AG04450 (cell line): Measurements from ENCODE around the gene HK2. TPM values are rescaled to one million over a fixed set of nuclear protein-coding genes. Genes with fewer than 3 reads are reported as not detected.

Experiments
- CTCF ChIA-PET: fragments of 300-600, 350-600 bp; formaldehyde crosslinking; extraction: SDS; loops from one replicate; lab custom pipeline; 2022; ENCODE audit warnings: antibody characterized with exemption, inconsistent platforms; lab: Charles Lee
- POLR2A ChIA-PET: fragments of 350-600 bp; formaldehyde crosslinking; extraction: SDS; loops from one replicate; lab custom pipeline; 2021; ENCODE audit warnings: antibody characterized with exemption, inconsistent platforms; lab: Yijun Ruan, JAX
- DNase-seq: peaks from one replicate; pipeline ENCODE4 v3.0.0-alpha.2; 2011; ENCODE audit warnings: low read depth, low spot score
- H3K27ac ChIP-seq: one replicate; pipeline ENCODE4 v1.5.1; 2012; ENCODE audit warnings: low read depth, low read length, control low read depth
- H3K27me3 ChIP-seq: one replicate; pipeline ENCODE4 v1.6.0; 2012; ENCODE audit warnings: low read length; ENCODE audit not compliant: control insufficient read depth, insufficient read depth
- H3K4me3 ChIP-seq: 2 replicates; pipeline ENCODE4 v1.5.1; 2011; ENCODE audit warnings: mild to moderate bottlenecking, low read depth, low read length, control low read depth
- H3K9me3 ChIP-seq: 2 replicates; pipeline ENCODE4 v1.5.1; 2012; ENCODE audit warnings: low read length; ENCODE audit not compliant: control insufficient read depth, insufficient read depth
- polyA plus RNA-seq: library from polyadenylated mRNA; depleted of rRNA; stranded (reverse); fragments of >200 nt; gene quantifications from 2 replicates; pipeline ENCODE4 v1.2.3, GENCODE V29; 2011
- TF ChIP-seq, protein P1 (sequence below): IDR thresholded peaks from 2 replicates; pipeline ENCODE4 v1.5.1; 2011; ENCODE audit warnings: low read depth, low read length, control low read depth, inconsistent platforms

Gene HK2
- polyA plus RNA-seq, 1 experiment = 12.5 TPM

DNA sequence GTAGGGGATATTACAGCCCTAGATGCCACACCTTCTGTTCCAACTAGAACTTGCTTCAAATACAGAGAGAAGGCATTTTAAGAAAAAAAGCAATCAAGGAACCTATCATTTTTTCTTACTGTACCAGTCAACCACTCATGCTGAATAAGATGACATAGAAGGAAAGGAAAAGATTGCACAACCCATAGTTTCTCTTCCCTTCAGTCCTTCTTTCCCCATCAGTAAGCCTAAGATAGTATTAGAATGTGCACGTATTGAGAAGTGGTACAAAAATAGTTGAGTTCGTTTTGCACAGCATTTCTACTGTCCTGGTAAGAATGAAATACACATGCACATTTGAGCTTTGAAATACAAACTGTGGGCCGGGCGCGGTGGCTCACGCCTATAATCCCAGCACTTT is 27.0 kb upstream of the HK2 start:
- TF ChIP-seq, protein P1, sequence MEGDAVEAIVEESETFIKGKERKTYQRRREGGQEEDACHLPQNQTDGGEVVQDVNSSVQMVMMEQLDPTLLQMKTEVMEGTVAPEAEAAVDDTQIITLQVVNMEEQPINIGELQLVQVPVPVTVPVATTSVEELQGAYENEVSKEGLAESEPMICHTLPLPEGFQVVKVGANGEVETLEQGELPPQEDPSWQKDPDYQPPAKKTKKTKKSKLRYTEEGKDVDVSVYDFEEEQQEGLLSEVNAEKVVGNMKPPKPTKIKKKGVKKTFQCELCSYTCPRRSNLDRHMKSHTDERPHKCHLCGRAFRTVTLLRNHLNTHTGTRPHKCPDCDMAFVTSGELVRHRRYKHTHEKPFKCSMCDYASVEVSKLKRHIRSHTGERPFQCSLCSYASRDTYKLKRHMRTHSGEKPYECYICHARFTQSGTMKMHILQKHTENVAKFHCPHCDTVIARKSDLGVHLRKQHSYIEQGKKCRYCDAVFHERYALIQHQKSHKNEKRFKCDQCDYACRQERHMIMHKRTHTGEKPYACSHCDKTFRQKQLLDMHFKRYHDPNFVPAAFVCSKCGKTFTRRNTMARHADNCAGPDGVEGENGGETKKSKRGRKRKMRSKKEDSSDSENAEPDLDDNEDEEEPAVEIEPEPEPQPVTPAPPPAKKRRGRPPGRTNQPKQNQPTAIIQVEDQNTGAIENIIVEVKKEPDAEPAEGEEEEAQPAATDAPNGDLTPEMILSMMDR = no peak
- DNase-seq = no peak
- H3K27ac ChIP-seq = no peak overlapping the region
- ChIA-PET POLR2A (no interaction called here), CTCF (no interaction called here)
- H3K27me3 ChIP-seq = peaks cover 18% of the 10 kb centered on the region
- no peaks in the 10 kb centered on the region; the same call in 1 of the 2 replicates for H3K9me3 ChIP-seq
- no peak overlapping the region for H3K4me3 ChIP-seq

DNA sequence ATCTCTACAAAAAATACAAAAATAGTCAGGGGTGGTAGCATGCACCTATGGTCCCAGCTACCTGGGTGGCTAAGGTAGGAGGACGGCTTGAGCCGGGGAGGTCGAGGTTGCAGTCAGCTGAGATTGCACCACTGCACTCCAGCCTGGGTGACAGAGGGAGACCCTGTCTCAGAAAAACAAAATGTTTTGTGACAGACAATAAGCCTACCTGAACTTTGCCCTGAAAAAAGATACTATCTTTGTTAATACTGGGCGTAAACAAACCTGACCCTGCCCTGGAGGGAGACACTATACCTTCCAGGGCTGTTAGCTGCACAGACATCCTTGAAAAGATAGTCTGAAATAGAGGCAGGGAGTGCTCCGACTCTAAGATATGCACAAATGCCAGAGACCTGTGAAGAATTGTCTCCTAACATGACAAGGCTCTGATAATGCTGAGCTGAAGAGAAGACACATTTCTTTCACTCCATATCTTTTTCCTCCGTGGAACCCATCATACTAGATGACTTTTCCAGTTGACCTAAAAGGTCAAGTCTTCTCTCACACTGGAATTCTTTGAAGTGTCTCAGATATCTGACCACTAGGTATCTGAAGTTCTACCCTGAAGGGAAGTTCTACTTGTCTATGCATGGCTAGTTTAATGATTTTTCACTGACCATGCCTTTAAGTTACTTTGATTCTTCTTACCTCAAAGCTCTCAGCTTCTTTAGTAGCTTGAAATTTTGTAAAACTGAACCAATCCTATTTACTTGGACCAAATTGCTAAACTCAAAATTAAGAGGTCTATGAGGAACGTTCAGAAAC is 20.9 kb upstream of the HK2 start:
- TF ChIP-seq, protein P1 = no peak
- POLR2A ChIA-PET = no interaction called here
- no peak for DNase-seq
- no peaks in the 10 kb centered on the region for H3K9me3 ChIP-seq
- CTCF ChIA-PET = no interaction called here
- H3K27ac ChIP-seq = no peak overlapping the region
- H3K27me3 ChIP-seq = peaks cover 16% of the 10 kb centered on the region
- H3K4me3 ChIP-seq = no peak overlapping the region

DNA sequence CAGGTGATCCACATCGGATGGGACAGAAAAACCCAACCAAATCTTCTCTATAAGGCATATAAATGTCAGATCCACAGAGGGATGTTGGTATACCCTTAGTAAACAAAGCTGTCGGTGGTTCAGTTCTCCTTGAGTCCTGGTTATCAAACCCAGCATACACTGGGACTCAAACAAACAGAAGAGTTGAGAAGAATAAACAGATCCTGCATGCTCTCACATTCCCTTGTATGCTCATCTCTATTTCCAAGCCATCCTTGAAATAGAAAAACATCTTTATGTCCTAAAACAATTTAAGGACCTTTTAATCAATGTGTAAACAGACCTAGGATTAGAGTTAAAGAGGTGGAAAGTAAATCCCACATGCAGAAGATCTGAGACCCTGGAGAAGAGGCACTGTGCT is 19.8 kb upstream of the HK2 start:
- no peak for DNase-seq
- ChIA-PET POLR2A (no interaction called here), CTCF (no interaction called here)
- no peak overlapping the region for H3K27ac ChIP-seq
- peaks cover 16% of the 10 kb centered on the region for H3K27me3 ChIP-seq
- H3K4me3 ChIP-seq = no peak overlapping the region
- H3K9me3 ChIP-seq = no peaks in the 10 kb centered on the region
- TF ChIP-seq, protein P1 = no peak

DNA sequence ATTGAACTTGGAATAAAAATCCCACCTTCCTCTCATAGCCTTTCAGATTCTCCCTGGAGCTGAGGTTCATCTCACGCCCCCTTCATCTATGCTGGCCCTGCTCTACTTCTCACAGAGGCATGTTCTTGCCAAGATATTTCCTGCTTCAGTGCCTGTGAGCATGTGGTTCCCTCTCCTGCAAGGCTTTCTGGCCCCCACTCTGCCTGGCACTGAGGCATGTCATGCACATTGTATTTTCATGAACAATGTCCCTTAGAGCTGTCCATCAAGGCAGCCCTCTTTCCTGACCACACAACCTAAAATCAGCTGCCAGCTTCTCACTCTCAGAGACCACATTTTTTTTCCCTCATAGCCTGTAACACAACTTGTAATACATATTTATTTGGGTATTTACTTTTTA is 18.0 kb upstream of the HK2 start:
- ChIA-PET POLR2A (no interaction called here), CTCF (no interaction called here)
- TF ChIP-seq, protein P1 = no peak
- H3K27me3 ChIP-seq = peaks cover 12% of the 10 kb centered on the region
- H3K9me3 ChIP-seq = no peaks in the 10 kb centered on the region
- no peak overlapping the region for H3K27ac ChIP-seq
- DNase-seq = no peak
- no peak overlapping the region for H3K4me3 ChIP-seq

DNA sequence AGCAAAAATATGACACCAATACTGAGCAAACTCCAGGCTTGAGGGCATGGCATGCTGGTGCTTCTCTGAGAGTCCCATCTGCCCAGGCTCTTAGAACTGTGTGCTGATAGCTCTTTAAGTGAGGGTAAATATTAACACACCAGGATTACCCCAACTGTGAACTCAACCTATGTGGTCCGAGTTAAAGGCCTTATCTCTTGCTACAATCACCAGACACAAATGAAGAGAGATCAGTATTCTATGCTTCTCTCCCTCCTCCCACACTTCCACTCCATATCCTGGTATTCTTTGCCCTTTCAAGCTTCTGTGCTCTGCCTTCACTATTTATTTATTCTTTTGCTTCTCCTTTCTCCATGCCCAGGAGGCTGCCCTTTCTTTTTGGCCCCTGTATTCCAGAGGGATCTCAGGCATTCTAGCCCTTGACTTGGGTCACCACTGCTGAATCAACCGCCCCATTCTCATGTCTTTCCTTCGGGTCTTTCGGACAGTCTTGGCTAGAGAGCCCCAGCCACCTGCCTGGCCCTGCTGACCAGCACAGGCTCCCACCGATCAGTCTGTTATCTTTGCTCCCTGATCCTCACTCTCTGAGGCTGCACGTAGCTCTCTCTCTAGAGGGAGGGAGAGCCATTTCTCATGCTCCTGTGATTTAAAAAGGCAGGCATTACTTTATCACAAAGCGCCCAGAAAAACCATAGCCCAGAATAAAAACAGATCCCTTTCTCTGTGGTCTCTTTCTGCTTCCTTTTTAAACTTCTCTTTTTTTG is 17.2 kb upstream of the HK2 start:
- no peak for DNase-seq
- ChIA-PET POLR2A (no interaction called here), CTCF (no interaction called here)
- Histone ChIP-seq H3K27me3 (peaks cover 9% of the 10 kb centered on the region), H3K4me3 (no peak overlapping the region), H3K27ac (no peak overlapping the region), H3K9me3 (no peaks in the 10 kb centered on the region)
- TF ChIP-seq, protein P1 = no peak
